Mammary epithelial cell (primary cell): ENCODE results near the gene GALNT13.

Experiments
- EZH2 ChIP-seq: IDR thresholded peaks from 2 replicates; pipeline ENCODE4 v1.6.1; 2012; ENCODE audit warnings: low read length, inconsistent platforms, borderline replicate concordance
- TF ChIP-seq, protein P1 (sequence below), 2 donors: IDR thresholded peaks in 1 of 2; conservative IDR thresholded peaks in 1 of 2; 2 replicates each; pipeline ENCODE4 v1.5.1; 2011 to 2012; ENCODE audit warnings: inconsistent platforms in 2 of 2, low read length in 2 of 2, mild to moderate bottlenecking in 2 of 2, control low read depth in 1 of 2, low read depth in 1 of 2; ENCODE audit not compliant: insufficient read depth in 1 of 2; ENCODE audit errors: extremely low read depth in 1 of 2

DNA sequence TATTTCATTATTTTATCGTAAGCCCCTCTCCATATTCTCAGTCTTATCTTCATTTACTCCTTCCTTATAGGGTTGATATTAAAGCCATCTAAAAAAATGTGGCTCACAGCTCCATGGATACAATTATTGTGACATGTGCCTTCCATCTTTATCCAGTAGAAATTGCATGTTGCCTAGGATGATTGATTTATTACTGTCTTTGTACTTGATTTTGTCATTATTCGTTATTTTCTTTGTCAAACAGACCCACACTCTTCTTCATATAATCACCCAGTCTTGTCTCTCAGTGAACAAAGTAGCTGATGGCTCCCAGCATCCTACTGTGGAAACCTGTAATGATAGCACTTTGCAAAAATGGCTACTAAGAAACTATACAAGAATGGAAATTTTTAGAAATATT is 574.6 kb downstream of the GALNT13 start:
- TF ChIP-seq, protein P1, sequence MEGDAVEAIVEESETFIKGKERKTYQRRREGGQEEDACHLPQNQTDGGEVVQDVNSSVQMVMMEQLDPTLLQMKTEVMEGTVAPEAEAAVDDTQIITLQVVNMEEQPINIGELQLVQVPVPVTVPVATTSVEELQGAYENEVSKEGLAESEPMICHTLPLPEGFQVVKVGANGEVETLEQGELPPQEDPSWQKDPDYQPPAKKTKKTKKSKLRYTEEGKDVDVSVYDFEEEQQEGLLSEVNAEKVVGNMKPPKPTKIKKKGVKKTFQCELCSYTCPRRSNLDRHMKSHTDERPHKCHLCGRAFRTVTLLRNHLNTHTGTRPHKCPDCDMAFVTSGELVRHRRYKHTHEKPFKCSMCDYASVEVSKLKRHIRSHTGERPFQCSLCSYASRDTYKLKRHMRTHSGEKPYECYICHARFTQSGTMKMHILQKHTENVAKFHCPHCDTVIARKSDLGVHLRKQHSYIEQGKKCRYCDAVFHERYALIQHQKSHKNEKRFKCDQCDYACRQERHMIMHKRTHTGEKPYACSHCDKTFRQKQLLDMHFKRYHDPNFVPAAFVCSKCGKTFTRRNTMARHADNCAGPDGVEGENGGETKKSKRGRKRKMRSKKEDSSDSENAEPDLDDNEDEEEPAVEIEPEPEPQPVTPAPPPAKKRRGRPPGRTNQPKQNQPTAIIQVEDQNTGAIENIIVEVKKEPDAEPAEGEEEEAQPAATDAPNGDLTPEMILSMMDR (conservative IDR thresholded peaks at IDR 0.05 in 1 of 2, IDR thresholded peaks at IDR 0.05 in 1 of 2; ENCODE audit: extremely low read depth in 1 of 2, insufficient read depth in 1 of 2, low read depth in 1 of 2, low read length in 2 of 2), result no peak
- no peak for TF ChIP-seq EZH2
